Activated CD4-positive, alpha-beta T cell treated with anti-CD3 and anti-CD28 coated beads, Interleukin-2, amount 50 U/mL, for 24 hours (primary cell): ENCODE data around the gene TMEM40.
"Not testable (repeated sequence)": the region's sequence is repeated elsewhere in the genome, so short reads cannot be mapped to it uniquely, and the experiment has no call there.

Experiments used
- DNase-seq, 2 donors: peaks; one replicate each; pipeline ENCODE4 v3.0.0-alpha.2; 2020; ENCODE audit warnings: low read depth in 1 of 2, low spot score in 1 of 2

TMEM40 gene

DNA sequence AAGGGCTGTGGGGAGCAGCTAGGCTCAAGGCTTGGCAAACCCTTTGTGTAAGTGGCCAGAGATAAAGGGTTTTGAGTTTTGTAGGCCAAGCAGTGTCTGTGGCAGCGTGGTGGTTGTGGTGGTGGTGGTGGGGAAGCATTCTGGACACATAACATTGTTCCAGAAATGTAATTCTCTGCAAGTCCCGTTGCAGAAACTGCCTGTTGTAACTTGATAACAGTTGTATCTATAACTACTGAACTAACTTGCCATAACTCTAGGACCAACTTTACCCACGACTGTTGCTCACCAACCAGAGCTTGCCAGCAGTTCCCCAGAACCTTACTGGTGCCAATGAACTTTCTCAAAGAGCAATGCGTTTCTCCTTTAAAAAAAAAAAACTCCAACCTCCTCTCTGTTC is 18.1 kb upstream of the TMEM40 start:
- no peak for DNase-seq

GRCh38 chr3:12775970-12776369 is 16.9 kb upstream of the TMEM40 start:
- not testable (repeated sequence) for DNase-seq

DNA sequence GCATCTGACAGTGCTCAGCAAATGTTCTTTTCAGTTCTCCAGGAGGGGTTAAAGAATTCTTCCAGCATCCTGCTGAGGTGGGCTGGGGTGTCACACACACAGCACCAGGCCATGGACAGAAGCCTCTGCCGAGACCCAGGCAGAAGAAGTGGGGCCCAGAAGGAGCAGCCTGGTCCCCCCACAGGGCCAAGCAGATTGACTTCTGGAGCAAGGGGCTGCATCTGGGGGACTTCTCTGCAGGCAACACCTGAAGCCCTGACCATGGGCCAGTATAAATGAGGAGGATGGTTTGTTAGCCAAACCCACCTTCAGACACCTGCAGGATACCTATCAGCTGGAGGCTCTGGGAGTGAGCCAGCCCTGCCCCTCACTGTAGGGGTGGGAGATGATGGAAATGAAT is 16.2 kb upstream of the TMEM40 start:
- no peak for DNase-seq

GRCh38 chr3:12774619-12775018 is 15.6 kb upstream of the TMEM40 start:
- no peak for DNase-seq

DNA sequence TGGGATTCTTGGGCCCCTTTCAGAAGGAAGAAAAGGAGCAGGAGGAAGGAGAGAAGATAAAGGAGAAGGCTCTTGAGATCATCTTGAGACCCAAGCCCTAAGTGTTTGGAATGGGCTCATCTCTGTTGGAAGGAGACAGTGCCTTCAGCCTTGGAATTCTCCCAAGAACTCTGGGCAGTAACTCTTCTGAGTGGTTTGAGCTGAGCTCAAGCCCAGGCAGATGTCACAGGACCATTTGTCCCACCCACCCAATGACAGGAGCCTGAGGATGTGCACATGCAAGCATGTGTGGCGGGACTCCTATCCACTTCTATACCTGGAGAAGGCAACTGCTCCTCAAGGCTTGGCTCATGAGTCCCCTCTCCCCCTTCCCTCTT is 14.6 kb upstream of the TMEM40 start:
- no peak for DNase-seq

DNA sequence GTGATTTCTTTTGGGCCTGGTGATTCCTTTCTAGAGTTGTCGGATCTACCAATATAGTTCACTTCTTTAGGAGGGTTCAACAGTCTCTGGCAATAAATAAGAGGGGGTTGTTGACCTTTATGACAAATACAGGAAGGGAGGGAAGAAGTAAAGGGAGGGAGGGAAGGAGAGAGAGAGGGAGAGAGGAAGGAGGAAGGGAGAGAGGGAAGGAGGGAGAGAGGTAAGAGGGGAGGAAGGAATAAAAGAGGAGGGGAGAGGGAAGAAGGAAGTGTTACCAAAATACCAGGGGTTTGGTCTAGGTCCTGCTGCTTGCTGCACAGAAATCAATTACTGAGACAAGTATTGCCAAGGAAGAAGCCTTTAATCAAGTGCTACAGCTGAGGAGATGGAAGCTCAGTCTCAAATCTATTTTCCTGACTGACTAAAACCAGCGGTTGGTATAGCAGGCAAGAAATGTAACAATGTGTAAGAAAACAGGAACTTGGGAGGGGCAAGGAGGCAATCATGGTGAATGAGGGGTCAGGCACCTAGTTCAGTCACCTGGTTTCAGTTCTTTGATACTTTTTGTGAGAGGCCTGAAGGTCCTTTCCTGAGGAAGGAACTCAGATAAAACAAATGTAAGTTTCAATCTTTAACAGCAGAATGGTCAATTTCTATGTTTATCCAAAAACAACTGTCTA is 14.1 kb upstream of the TMEM40 start:
- no peak for DNase-seq

DNA sequence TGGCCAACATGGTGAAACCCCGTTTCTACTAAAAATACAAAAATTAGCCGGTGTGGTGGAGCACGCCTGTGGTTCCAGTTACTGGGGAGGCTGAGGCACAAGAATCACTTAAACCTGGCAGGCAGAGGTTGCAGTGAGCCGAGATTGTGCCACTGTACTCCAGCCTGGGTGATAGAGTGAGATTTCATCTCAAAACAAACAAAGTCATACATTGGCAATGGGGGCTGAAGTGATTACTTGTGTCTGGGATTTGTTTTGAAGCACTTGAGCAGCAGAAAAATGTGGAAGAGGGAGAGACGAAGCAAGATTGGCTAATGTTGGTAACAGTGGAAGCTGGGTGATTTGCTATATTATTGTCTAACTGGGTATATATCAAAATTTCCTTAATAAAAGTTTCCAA is 13.4 kb upstream of the TMEM40 start:
- no peak for DNase-seq

- no peak for DNase-seq
Observed at GRCh38 chr3:12771236-12771635, 12.2 kb upstream of the TMEM40 start.

GRCh38 chr3:12769761-12770160 is 10.7 kb upstream of the TMEM40 start:
- no peak for DNase-seq

GRCh38 chr3:12768579-12769527 is 9.8 kb upstream of the TMEM40 start:
- no peak for DNase-seq

- DNase-seq, result no peak
Observed at GRCh38 chr3:12766541-12766940, 7.5 kb upstream of the TMEM40 start.

DNA sequence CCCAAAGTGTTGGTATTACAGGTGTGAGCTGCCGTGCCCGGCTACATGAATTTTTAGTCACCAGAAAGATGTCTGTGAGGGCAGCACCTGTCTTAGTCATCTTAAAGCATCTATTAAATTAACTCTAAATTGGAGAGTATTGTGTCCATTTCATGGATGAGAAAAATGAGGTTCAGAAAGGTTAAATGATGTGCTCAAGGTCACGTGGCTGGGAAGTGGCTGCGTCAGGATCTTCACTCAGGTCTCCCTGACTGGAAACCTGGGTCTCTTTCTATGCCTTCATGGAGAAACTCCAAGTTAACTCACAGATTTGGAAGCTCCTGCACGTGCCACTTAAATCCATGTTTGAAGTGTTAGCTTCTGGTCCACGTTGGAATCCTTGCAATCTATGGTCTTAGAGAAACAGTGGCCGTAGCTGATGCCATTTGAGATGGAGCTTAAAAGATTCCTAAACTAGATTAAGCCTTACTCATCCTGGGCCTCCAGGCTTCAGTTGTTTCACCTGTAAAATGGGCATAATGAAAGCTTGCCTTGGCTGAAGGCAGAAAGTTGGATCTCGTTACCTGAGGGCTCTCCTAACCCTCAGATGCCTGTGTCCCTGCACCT is 5.2 kb upstream of the TMEM40 start:
- DNase-seq, result no peak

DNA sequence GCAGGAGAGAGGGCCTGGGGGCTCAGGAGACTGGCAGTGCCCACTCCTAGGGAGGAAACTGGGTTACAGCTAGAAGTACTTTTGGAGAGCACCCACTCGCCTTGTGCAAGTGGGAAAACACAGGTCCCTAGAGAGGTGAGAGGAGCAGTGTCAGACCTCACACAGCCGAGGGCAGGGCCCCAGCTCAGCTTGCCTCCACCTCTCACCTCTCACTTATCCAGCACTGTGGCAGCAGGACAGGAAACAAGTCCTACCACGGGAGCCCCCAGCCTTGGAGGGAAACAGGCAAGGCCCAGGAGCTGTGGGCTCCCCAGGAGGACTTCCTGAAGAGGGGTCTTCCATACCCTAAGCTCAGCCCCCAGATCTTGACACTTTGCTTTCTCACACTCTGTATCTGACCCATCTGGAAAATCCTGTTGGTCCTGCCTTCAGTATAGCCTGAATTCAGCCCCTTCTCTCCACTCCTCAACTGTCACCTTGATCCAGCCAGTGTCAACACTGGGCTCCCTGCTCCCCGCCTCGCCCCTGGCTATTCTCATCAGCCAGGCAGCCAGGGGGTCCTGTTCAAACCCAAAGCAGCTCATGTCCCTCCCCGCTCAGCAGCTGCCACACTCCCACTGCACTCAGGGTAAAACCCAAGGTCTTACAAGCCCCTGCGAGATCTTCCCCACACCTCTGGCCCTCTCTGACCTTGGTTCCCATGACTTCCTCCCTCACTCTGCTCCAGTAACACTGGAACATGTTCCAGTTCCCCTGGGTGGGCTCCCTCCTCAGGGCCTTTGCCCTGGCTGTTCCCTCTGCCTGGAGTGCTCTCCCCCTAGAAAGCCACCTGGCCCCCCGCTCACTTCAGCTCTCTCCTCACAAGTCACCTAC is 870 bp upstream of the TMEM40 start:
- no peak for DNase-seq

- DNase-seq, result no peak
Observed at GRCh38 chr3:12758025-12758781, 856 bp downstream of the TMEM40 start.

DNA sequence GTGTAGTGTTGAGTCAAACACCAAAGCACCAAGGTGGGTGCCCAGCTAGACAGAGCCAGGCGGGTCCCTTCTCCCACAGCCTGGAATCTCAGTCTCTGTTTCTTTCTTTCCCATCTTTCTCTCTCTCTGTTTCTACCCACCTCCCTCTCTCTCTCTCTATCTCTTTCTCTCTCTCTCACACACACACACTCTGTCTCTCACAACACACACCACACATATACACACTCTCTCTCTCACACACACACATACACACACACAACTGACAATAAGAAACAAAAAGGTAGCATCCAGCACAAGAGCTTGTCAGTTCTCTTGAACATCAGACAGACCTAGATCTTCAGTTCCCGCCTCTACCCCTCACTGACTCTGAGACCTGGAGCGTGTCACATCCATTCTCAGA is 2.4 kb downstream of the TMEM40 start:
- DNase-seq, result no peak

DNA sequence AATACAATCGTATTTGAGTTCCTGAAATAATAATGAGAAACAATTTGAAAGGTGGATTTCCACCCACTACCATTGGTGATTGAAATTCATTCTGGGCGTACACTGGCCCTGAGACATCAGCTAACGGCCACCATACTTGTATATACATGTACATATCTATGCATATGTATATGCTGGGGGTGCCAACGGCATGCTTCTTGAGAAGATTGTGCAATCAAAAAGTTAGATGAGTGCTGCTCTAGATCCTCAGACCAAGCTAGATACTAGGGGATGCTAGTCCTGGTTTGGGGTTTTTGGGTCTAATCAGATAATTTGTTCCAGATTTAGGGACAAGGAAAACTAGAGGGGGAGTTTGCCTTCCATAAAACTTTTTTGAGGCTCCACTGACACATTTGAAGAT is 2.9 kb downstream of the TMEM40 start:
- no peak for DNase-seq

- no peak for DNase-seq
Observed at GRCh38 chr3:12755754-12756153, 3.3 kb downstream of the TMEM40 start.

GRCh38 chr3:12754313-12754712 is 4.7 kb downstream of the TMEM40 start:
- DNase-seq, result no peak

DNA sequence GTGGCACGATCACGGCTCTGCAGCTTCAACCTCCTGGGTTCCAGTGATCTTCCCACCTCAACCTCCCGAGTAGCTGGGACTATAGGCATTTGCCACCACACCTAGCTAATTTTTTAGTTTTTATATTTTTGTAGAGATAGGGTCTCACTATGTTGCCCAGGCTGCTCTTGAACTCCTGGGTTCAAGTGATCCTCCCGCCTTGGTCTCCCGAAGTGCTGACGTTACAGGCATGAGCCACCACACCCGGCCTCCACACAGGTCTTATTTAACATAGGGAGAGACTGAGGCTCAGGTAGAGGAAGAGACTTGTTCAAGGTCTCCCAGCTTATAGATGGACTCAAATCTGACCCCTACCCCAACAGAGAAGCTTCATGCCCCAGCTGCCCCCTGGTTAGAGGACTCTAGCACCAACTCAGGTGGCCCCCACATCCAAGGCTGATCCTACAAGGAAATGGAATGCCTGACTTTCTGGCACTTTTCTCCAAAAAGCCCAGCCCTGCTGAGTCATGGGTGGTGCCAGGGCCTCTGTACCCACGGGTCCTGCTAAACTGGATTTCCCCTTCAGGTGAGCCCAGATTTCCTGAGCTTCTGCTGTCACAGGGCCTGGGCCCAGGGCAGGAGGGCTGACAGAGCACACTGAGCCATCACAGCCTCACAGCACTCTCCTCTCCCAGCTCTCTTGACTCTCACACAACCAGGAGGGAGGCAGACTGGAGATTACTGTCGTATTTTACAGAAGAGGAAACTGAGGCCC is 5.6 kb downstream of the TMEM40 start:
- no peak for DNase-seq

GRCh38 chr3:12752809-12753208 is 6.2 kb downstream of the TMEM40 start:
- no peak for DNase-seq
